ENCODE results near the gene RGS14.

- TF ChIP-seq CTCF (conservative IDR thresholded peaks at IDR 0.05; ENCODE audit: low read length) (no peak), EZH2phosphoT487 (IDR thresholded peaks at IDR 0.05; ENCODE audit: borderline replicate concordance, low read depth, low read length) (no peak)
These were observed 10.0 kb upstream of the RGS14 start for GRCh38 chr5:177347699-177348098.
